OCI-LY7 (cell line): ENCODE results near the gene ZNF280A.

ENCODE experiments used
- CTCF ChIP-seq: fragments of 200-600 bp; sonication (generic); conservative IDR thresholded peaks from 2 replicates; pipeline ENCODE4 v1.5.1; 2014; ENCODE audit warnings: mild to moderate bottlenecking, antibody characterized with exemption, low read length, moderate library complexity, mixed read lengths
- EZH2phosphoT487 ChIP-seq: fragments of 200-600 bp; sonication (generic); IDR thresholded peaks from 2 replicates; pipeline ENCODE4 v1.6.1; 2018; ENCODE audit warnings: low read depth, borderline replicate concordance, mild to moderate bottlenecking, mixed run types, antibody characterized with exemption, low read length, moderate library complexity, mixed read lengths

- TF ChIP-seq EZH2phosphoT487, result no peak
- TF ChIP-seq CTCF, result no peak
These were observed 49.1 kb upstream of the ZNF280A start for GRCh38 chr22:22569218-22569617.
